ENCODE results near the gene ULBP3.

The ULBP3 gene
- 0.28 to 1.9 (median 0.80) reads per million in 17 experiments for total RNA-seq

DNA sequence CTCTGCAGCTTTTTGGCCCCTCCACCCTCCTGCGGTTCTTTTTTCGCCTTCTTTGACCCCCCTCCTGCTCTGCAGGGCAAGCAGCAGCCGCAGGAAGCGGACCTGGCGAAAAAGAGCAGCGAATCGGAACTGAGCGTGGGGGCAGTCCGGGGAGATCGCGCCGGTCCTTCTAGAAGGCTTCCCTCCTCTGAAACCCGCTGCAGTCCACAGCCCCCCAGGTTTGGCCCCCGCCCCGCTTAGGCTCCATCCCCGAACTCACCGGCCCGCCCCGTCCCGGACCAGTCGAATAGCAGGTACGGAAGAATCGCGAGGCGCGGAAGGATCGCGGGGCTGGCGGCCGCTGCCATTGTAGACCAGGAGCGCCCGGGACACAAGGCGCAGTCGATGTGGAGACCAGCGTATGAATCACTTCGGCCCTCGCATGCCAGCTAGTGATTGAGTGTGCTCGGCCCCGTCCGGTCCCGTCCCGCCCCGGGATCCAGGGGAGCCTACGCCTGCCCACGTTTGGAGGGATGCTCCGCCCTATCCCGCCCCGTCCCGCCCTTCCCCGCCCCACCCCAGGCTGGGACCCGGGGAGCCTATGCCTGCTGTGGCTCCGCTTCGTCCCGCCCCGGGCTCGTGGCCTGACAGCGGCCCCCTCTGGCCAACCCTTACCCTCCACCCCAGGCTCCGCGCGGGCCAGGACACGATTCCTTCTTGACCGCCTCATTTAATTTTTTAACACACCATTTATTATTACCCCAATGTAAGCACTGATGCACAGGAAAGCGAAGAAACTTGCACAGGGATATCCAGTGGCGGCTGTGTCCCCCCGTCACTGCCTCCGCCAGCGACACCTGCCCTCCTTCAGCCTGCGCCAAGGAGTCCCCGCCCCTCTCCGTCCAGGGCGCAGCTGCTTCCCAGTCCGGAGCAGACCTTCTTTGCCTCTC lies at the start of gene ULBP3:
ULBP3 (minus strand) TSS at position 402 of the 929 bp plus-strand sequence; CDS start at position 347, 55 bp downstream.
- peak; percentile 86 to 93 (median 88) for DNase-seq

GRCh38 chr6:150118627-150119026 lies 49.7 kb upstream of the ULBP3 start:
- DNase-seq, result no peak

- DNase-seq, result no peak
These were observed 49.3 kb upstream of the ULBP3 start for GRCh38 chr6:150118203-150118602.

DNA sequence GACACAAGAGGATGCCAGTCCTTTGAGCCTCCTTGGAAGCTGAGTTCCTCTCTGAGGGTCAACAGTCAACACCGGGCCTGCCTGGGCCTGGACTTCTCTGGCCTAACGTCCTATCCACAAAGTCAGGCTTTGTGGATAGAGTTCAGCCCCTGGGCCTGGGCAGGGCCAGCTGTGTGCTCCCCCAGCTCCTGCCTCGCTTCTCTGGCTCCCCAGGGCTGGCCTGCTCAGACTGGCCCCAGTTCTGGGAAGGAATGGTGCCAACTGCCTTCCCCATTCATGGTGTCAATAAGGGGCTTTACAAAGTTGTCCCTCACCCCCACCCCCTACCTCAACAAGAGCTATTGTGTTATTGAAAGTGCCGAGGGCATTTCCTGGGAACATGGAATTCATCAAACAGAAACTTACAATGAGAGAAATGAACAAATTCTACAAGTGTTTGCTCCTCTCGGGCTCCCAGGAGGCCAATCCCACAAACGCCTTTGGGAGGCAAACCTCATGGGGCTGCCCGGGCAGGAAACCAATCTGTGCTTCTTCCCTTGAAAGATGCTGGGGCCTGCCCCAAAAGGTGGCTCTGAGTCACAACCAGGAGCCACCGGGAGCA lies 47.4 kb upstream of the ULBP3 start:
- DNase-seq, result no peak

DNA sequence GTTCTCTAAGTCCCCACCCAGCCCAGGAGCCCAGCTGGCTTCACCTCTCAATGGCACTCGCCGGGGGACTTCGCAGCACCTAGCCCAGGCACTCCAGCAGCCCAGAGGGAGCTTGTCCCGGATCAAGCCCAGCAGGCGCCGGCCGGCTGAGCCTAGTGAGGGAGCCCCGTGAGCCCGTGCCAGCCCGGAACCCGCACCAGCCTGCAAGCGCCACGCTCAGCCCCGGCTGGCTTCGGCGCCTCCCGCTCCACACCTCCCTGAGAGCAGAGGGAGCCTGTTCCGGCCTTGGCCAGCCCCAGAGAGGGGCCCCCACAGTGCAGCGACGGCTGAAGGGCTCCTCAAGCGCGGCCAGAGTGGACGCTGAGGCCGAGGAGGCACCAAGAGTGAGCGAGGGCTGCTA lies 46.8 kb upstream of the ULBP3 start:
- no peak for DNase-seq

DNA sequence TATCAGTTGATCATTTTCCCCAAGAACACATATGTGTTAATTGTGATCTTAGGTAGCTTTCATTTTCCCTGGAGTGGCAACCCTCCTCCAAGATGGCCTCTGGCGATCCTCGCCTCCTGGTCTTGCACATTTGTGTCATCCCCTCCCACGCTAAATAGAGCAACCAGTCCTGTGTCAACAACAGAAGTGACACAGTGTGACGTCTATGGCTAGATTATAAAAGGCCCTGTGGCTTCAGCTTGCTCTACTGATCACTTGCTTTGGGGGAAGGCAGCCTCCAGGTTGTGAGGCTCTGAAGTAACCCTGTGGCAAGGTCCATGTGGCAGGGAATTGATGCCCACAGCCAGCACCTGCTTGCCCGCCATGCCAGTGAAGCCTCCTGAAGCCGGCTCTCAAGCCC lies 43.3 kb upstream of the ULBP3 start:
- DNase-seq, result peak in 1 of 4 experiments; percentile 4

DNA sequence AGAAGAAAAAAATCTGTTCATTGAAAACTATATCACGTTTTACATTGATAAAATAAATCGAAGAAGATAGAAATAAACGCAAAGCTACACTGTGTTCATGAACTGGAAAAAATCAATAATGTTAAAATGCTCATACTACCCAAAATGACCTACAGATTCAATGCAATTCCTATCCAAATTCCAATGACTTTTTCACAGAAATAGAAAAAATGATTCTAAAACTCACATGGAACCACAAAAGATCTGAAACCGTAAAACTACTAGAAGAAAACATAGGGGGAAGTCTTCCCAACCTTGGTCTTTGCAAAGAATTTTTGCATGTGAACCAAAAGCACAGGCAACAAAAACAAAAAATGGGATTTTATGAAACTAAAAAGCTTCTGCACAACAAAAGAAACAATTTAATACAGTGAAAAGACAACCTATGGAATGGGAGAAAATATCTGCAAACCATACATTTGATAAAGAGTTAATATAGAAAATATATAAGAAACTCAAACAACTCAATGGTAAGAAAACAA lies 33.9 kb upstream of the ULBP3 start:
- no peak for DNase-seq

DNA sequence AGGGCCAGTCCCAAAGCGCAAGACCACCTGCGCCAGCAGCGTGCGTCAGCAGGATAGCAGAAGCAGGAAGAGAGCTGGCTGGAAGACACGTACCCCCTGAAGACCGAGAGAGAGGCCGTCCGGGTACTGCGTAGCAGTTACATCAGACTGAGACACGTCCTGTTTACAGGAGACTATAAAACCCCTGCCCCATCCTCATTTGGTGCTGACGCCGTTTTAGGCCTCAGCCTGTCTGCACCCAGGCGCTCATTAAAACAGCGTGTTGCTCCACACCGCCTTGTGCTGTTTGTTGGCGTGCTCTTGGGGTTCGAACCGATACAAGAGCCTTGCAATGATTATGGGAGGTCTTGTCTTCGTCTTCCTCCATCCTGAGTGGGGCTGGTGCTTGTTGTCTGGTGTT lies 31.8 kb upstream of the ULBP3 start:
- no peak for DNase-seq

GRCh38 chr6:150099953-150100352 lies 31.0 kb upstream of the ULBP3 start:
- no peak for DNase-seq

GRCh38 chr6:150099546-150099945 lies 30.6 kb upstream of the ULBP3 start:
- DNase-seq, result no peak

- no peak for DNase-seq
These were observed 29.2 kb upstream of the ULBP3 start for GRCh38 chr6:150098155-150098554.

- DNase-seq, result no peak
These were observed 24.5 kb upstream of the ULBP3 start for GRCh38 chr6:150093397-150093796.

GRCh38 chr6:150091476-150091875 lies 22.6 kb upstream of the ULBP3 start:
- DNase-seq, result no peak

- no peak for DNase-seq
These were observed 21.4 kb upstream of the ULBP3 start for GRCh38 chr6:150090328-150090727.

- no peak for DNase-seq
These were observed 19.7 kb upstream of the ULBP3 start for GRCh38 chr6:150088481-150089154.

DNA sequence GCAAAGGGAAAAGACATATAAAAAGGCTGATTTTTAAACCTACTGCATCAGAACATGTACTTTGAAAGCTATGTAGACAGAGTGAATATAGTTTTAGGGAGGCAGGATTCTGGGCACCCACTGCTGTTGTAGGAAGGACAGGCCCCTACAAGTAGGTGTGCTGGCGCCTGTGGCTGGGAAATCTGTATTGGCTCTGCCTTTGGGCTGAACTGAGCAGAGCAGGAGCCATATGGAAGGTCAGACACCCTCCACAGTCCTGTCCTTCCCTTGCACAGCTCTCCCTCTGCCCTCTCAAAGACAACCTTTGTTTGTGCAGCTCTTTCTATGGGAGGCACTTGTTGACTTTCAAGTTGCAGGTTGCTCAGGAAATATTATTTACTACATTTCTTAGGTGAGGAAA lies 18.4 kb upstream of the ULBP3 start:
- no peak for DNase-seq

- no peak for DNase-seq
These were observed 17.1 kb upstream of the ULBP3 start for GRCh38 chr6:150086026-150086425.

GRCh38 chr6:150084426-150084825 lies 15.5 kb upstream of the ULBP3 start:
- DNase-seq, result no peak

GRCh38 chr6:150083839-150084238 lies 14.9 kb upstream of the ULBP3 start:
- no peak for DNase-seq

GRCh38 chr6:150081702-150082101 lies 12.8 kb upstream of the ULBP3 start:
- DNase-seq, result no peak

DNA sequence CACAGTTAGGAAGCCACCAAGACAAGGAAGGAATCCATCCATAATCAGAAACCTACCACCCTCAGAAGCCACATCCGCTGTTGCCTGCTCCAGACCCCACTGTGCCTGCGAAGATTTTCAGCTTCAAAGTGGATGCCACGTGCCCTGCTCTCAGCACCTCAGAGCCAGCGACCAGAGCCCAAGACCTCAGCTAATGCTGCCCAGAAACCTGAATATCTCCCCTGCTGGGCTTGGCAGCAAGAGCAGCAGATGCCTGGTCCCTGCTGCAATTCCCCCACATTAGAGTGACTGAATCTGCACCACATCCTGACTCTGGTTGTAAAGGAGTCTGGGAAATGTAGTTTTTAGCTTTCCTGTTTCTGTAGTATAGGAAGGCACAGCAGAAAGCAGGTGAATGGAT lies 10.7 kb upstream of the ULBP3 start:
- no peak for DNase-seq

DNA sequence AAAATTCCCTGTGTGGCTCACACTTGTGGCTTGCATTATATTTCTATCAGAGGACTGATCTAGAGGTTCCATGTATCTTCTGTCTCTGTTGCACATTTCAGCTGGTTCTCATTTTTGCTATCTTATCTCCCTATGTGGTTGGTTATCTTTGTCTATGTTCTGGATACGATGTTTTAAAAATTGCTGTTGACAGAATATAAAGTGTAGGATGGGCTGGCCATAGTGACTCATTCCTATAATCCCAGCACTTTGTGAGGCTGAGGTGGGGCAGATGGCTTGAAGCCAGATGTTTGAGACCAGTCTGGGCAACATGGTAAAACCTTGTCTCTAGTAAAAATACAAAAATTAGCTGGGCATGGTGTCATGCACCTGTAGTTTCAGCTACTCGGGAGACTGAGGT lies 9.9 kb upstream of the ULBP3 start:
- no peak for DNase-seq

GRCh38 chr6:150076196-150076893 lies 7.4 kb upstream of the ULBP3 start:
- DNase-seq, result no peak
